ENCODE measurements around the gene FANCD2OS. TPM values are rescaled to one million over a fixed set of nuclear protein-coding genes. Genes with fewer than 3 reads are reported as not detected.
"Not testable (repeated sequence)": the region's sequence is repeated elsewhere in the genome, so short reads cannot be mapped to it uniquely, and the experiment has no call there.

The FANCD2OS gene
- total RNA-seq, 2 experiments from 2014 or later: not detected

GRCh38 chr3:10106919-10107318 lies 1.1 kb downstream of the FANCD2OS start:
- Mint-ChIP-seq H3K27ac (no peak overlapping the region), H3K9me3 (no peaks in the 10 kb centered on the region), H3K4me3 (no peak overlapping the region), H3K27me3 (no peaks in the 10 kb centered on the region), H3K4me1 (ENCODE audit: low read depth) (no peaks in the 10 kb centered on the region), H3K36me3 (ENCODE audit: low read depth) (peaks cover 3% of the 10 kb centered on the region)
- TF ChIP-seq CTCF (IDR thresholded peaks at IDR 0.05): no peak
- intact Hi-C loops (cut with micrococcal nuclease): no loop called here
- ChIA-PET POLR2A (interaction anchor here (0.9 to 1.7 kb wide), 2 partner anchors 11 to 201 kb away, joined by 3 to 5 read pairs; no protein-coding TSS in a partner anchor), CTCF (no interaction called here)
- ATAC-seq (no peak), DNase-seq (no peak)

GRCh38 chr3:10099041-10099440 lies 9.0 kb downstream of the FANCD2OS start:
- Mint-ChIP-seq H3K4me3 (no peak overlapping the region), H3K27me3 (no peaks in the 10 kb centered on the region), H3K27ac (no peak overlapping the region), H3K4me1 (ENCODE audit: low read depth) (no peaks in the 10 kb centered on the region), H3K9me3 (no peaks in the 10 kb centered on the region), H3K36me3 (ENCODE audit: low read depth) (peaks cover 39% of the 10 kb centered on the region)
- ChIA-PET POLR2A (interaction anchor here (1.0 kb wide), 1 partner anchor 111 kb away, joined by 4 read pairs; no protein-coding TSS in a partner anchor), CTCF (interaction anchor here (1.1 kb wide), 1 partner anchor 14 kb away, joined by 4 read pairs; no protein-coding TSS in a partner anchor)
- DNase-seq: no peak
- intact Hi-C loops (cut with micrococcal nuclease): no loop called here
- no peak for ATAC-seq
- TF ChIP-seq CTCF (IDR thresholded peaks at IDR 0.05): no peak

GRCh38 chr3:10093678-10094077 lies 14.4 kb downstream of the FANCD2OS start:
- Mint-ChIP-seq H3K27me3 (no peaks in the 10 kb centered on the region), H3K4me1 (ENCODE audit: low read depth) (no peaks in the 10 kb centered on the region), H3K4me3 (no peak overlapping the region), H3K27ac (no peak overlapping the region), H3K36me3 (ENCODE audit: low read depth) (peaks cover 46% of the 10 kb centered on the region), H3K9me3 (no peaks in the 10 kb centered on the region)
- no peak for ATAC-seq
- POLR2A ChIA-PET: no interaction called here
- CTCF ChIA-PET: no interaction called here
- intact Hi-C loops (cut with micrococcal nuclease): no loop called here
- TF ChIP-seq CTCF (IDR thresholded peaks at IDR 0.05): no peak
- DNase-seq: no peak

GRCh38 chr3:10091387-10091786 lies 16.7 kb downstream of the FANCD2OS start:
- H3K4me1 Mint-ChIP-seq (ENCODE audit: low read depth); H3K4me3 Mint-ChIP-seq; intact Hi-C loops (cut with micrococcal nuclease); ATAC-seq; DNase-seq; H3K27ac Mint-ChIP-seq; CTCF ChIA-PET; H3K27me3 Mint-ChIP-seq; POLR2A ChIA-PET; H3K9me3 Mint-ChIP-seq: not testable (repeated sequence)
- H3K36me3 Mint-ChIP-seq (ENCODE audit: low read depth): peaks cover 54% of the 10 kb centered on the region

- intact Hi-C loops (cut with micrococcal nuclease); CTCF ChIA-PET; ATAC-seq; DNase-seq; H3K9me3 Mint-ChIP-seq; POLR2A ChIA-PET; H3K27me3 Mint-ChIP-seq; H3K4me1 Mint-ChIP-seq (ENCODE audit: low read depth); H3K4me3 Mint-ChIP-seq; H3K27ac Mint-ChIP-seq: not testable (repeated sequence)
- H3K36me3 Mint-ChIP-seq (ENCODE audit: low read depth): peaks cover 57% of the 10 kb centered on the region
Observed at GRCh38 chr3:10090774-10091173, 17.3 kb downstream of the FANCD2OS start.

GRCh38 chr3:10090179-10090578 lies 17.9 kb downstream of the FANCD2OS start:
- Mint-ChIP-seq H3K9me3 (no peaks in the 10 kb centered on the region), H3K27me3 (no peaks in the 10 kb centered on the region), H3K4me1 (ENCODE audit: low read depth) (no peaks in the 10 kb centered on the region), H3K4me3 (no peak overlapping the region), H3K36me3 (ENCODE audit: low read depth) (peaks cover 58% of the 10 kb centered on the region), H3K27ac (no peak overlapping the region)
- intact Hi-C loops (cut with micrococcal nuclease): no loop called here
- POLR2A ChIA-PET: no interaction called here
- no peak for ATAC-seq
- CTCF ChIA-PET: no interaction called here
- TF ChIP-seq CTCF (IDR thresholded peaks at IDR 0.05): no peak
- no peak for DNase-seq

Measured in activated CD8-positive, alpha-beta T cell treated with anti-CD3 and anti-CD28 coated beads for 36 hours (primary cell).